HEK293 (cell line): Measurements from ENCODE around the gene SLC29A3.

Experiments
- CTCF ChIA-PET: fragments of 350-600 bp; formaldehyde crosslinking; extraction: SDS; loops from one replicate; lab custom pipeline; 2021; ENCODE audit warnings: antibody characterized with exemption; lab: Yijun Ruan, JAX
- POLR2A ChIA-PET: fragments of 300-600 bp; formaldehyde crosslinking; extraction: SDS; loops from one replicate; lab custom pipeline; 2020; ENCODE audit warnings: antibody characterized with exemption, inconsistent platforms; lab: Yijun Ruan, JAX
- H3K27ac ChIP-seq: fragments of 200-500 bp; sonication (Bioruptor generic); 2 replicates; pipeline ENCODE4 v1.5.1; 2014; ENCODE audit warnings: low read depth, low read length, control low read depth, inconsistent platforms; ENCODE audit errors: extremely low read depth
- H3K36me3 ChIP-seq, 2 experiments: fragments of 200-500 bp in 1 of 2; sonication (Bioruptor generic) in 1 of 2; 1 replicate in 1 of 2; 2 replicates in 1 of 2; pipeline ENCODE4 v1.5.1; 2014 to 2017; ENCODE audit warnings: inconsistent platforms in 2 of 2, low read length in 2 of 2; ENCODE audit not compliant: control insufficient read depth in 2 of 2, insufficient read depth in 1 of 2
- H3K4me1 ChIP-seq: fragments of 200-500 bp; sonication (Bioruptor generic); 2 replicates; pipeline ENCODE4 v1.5.1; 2014; ENCODE audit warnings: mild to moderate bottlenecking, low read length, inconsistent platforms; ENCODE audit not compliant: control insufficient read depth, insufficient read depth
- H3K4me3 ChIP-seq: 2 replicates; pipeline ENCODE4 v1.5.1; 2011; ENCODE audit warnings: low read depth, mild to moderate bottlenecking, control low read depth, low read length, moderate library complexity
- H3K9me3 ChIP-seq: fragments of 200-500 bp; sonication (Bioruptor generic); 2 replicates; pipeline ENCODE4 v1.5.1; 2014; ENCODE audit warnings: low read depth, low read length, inconsistent platforms; ENCODE audit not compliant: control insufficient read depth, insufficient read depth
- BCL11A ChIP-seq: fragments of 450-650 bp; formaldehyde crosslinking; IDR thresholded peaks from 2 replicates; pipeline ENCODE4 v1.5.1; 2016; ENCODE audit warnings: low read depth, missing biosample characterization, missing genetic modification characterization
- KLF16 ChIP-seq: fragments of 450-650 bp; formaldehyde crosslinking; IDR thresholded peaks from 2 replicates; pipeline ENCODE4 v1.5.1; 2017; ENCODE audit warnings: missing biosample characterization, missing genetic modification characterization
- PRDM10 ChIP-seq: fragments of 450-650 bp; formaldehyde crosslinking; IDR thresholded peaks from 2 replicates; pipeline ENCODE4 v1.5.1; 2016; ENCODE audit warnings: missing biosample characterization, missing genetic modification characterization
- PRDM6 ChIP-seq: fragments of 450-650 bp; formaldehyde crosslinking; IDR thresholded peaks from 2 replicates; pipeline ENCODE4 v1.5.1; 2017; ENCODE audit warnings: missing biosample characterization, missing genetic modification characterization
- WT1 ChIP-seq: fragments of 450-650 bp; formaldehyde crosslinking; IDR thresholded peaks from 2 replicates; pipeline ENCODE4 v1.5.1; 2016; ENCODE audit warnings: missing biosample characterization, missing genetic modification characterization
- ZBTB49 ChIP-seq: fragments of 450-650 bp; formaldehyde crosslinking; IDR thresholded peaks from 2 replicates; pipeline ENCODE4 v1.5.1; 2016; ENCODE audit warnings: missing biosample characterization, missing genetic modification characterization, low read depth
- ZFHX2 ChIP-seq: fragments of 450-650 bp; formaldehyde crosslinking; conservative IDR thresholded peaks from 2 replicates; pipeline ENCODE4 v1.5.1; 2016; ENCODE audit warnings: missing biosample characterization, missing genetic modification characterization
- ZNF2 ChIP-seq: fragments of 450-650 bp; formaldehyde crosslinking; IDR thresholded peaks from 2 replicates; pipeline ENCODE4 v1.5.1; 2016; ENCODE audit warnings: missing biosample characterization, missing genetic modification characterization
- ZNF23 ChIP-seq: fragments of 450-650 bp; formaldehyde crosslinking; IDR thresholded peaks from 2 replicates; pipeline ENCODE4 v1.5.1; 2016; ENCODE audit warnings: missing biosample characterization, missing genetic modification characterization, borderline replicate concordance
- ZNF266 ChIP-seq: fragments of 450-650 bp; formaldehyde crosslinking; IDR thresholded peaks from 2 replicates; pipeline ENCODE4 v1.5.1; 2016; ENCODE audit warnings: missing biosample characterization, missing genetic modification characterization, low read depth
- ZNF311 ChIP-seq: fragments of 450-650 bp; formaldehyde crosslinking; IDR thresholded peaks from 2 replicates; pipeline ENCODE4 v1.5.1; 2017; ENCODE audit warnings: missing biosample characterization, missing genetic modification characterization, borderline replicate concordance
- ZNF350 ChIP-seq: fragments of 450-650 bp; formaldehyde crosslinking; IDR thresholded peaks from 2 replicates; pipeline ENCODE4 v1.5.0; 2017; ENCODE audit warnings: missing biosample characterization, mild to moderate bottlenecking, missing genetic modification characterization
- ZNF433 ChIP-seq: fragments of 450-650 bp; formaldehyde crosslinking; IDR thresholded peaks from 2 replicates; pipeline ENCODE4 v1.5.1; 2016; ENCODE audit warnings: missing biosample characterization, missing genetic modification characterization, low read depth
- ZNF501 ChIP-seq: fragments of 450-650 bp; formaldehyde crosslinking; IDR thresholded peaks from 2 replicates; pipeline ENCODE4 v1.5.1; 2016; ENCODE audit warnings: missing biosample characterization, missing genetic modification characterization
- ZNF513 ChIP-seq: fragments of 450-650 bp; IDR thresholded peaks from 2 replicates; pipeline ENCODE4 v1.5.1; 2018; ENCODE audit warnings: missing biosample characterization, missing genetic modification characterization
- ZNF544 ChIP-seq: fragments of 450-650 bp; formaldehyde crosslinking; IDR thresholded peaks from 2 replicates; pipeline ENCODE4 v1.5.0; 2017; ENCODE audit warnings: missing biosample characterization, missing genetic modification characterization
- ZNF600 ChIP-seq: fragments of 450-650 bp; formaldehyde crosslinking; IDR thresholded peaks from 2 replicates; pipeline ENCODE4 v1.5.1; 2016; ENCODE audit warnings: missing biosample characterization, missing genetic modification characterization
- ZNF621 ChIP-seq: fragments of 450-650 bp; formaldehyde crosslinking; IDR thresholded peaks from 2 replicates; pipeline ENCODE4 v1.5.1; 2017; ENCODE audit warnings: missing biosample characterization, missing genetic modification characterization
- ZNF747 ChIP-seq: fragments of 450-650 bp; formaldehyde crosslinking; IDR thresholded peaks from 2 replicates; pipeline ENCODE4 v1.5.1; 2016; ENCODE audit warnings: missing biosample characterization, missing genetic modification characterization
- ZSCAN18 ChIP-seq: fragments of 450-650 bp; formaldehyde crosslinking; IDR thresholded peaks from 2 replicates; pipeline ENCODE4 v1.5.1; 2016; ENCODE audit warnings: missing biosample characterization, missing genetic modification characterization
- ZSCAN23 ChIP-seq: fragments of 450-650 bp; formaldehyde crosslinking; IDR thresholded peaks from 2 replicates; pipeline ENCODE4 v1.5.1; 2016; ENCODE audit warnings: missing biosample characterization, missing genetic modification characterization

Gene SLC29A3

GRCh38 chr10:71287456-71287855 is 31.6 kb upstream of the SLC29A3 start:
- Histone ChIP-seq H3K36me3 (peaks cover 3 to 97% of the 10 kb centered on the region in 2 experiments; a peak in 2 of 3 replicates), H3K4me3 (no peak overlapping the region), H3K9me3 (no peaks in the 10 kb centered on the region), H3K27ac (no peak overlapping the region), H3K4me1 (no peaks in the 10 kb centered on the region)
- POLR2A ChIA-PET, result no interaction called here
- CTCF ChIA-PET, result interaction anchor here (1.0 to 4.8 kb wide), 2 partner anchors 17 to 384 kb away, joined by 4 to 64 read pairs; no protein-coding TSS in a partner anchor
- TF ChIP-seq BCL11A (no peak), ZNF433 (tag by site-specific recombination) (no peak), ZNF23 (tag by site-specific recombination) (no peak), ZSCAN18 (tag by site-specific recombination) (no peak), PRDM6 (tag by site-specific recombination) (no peak), ZNF311 (tag by site-specific recombination) (no peak), ZNF747 (tag by site-specific recombination) (no peak), ZBTB49 (no peak), ZSCAN23 (tag by site-specific recombination) (no peak), ZNF501 (tag by site-specific recombination) (no peak), ZFHX2 (tag by site-specific recombination) (no peak), ZNF513 (tag by site-specific recombination) (no peak), ZNF2 (tag by site-specific recombination) (no peak), ZNF600 (tag by site-specific recombination) (no peak), WT1 (tag by site-specific recombination) (no peak)

- ChIA-PET POLR2A (no interaction called here), CTCF (interaction anchor here (1.3 kb wide), 1 partner anchor 15 kb away, joined by 3 read pairs; no protein-coding TSS in a partner anchor)
- peaks cover 3 to 100% of the 10 kb centered on the region in 2 experiments; a peak in 2 of 3 replicates for H3K36me3 ChIP-seq
- no peaks in the 10 kb centered on the region for H3K9me3 ChIP-seq
- no peak overlapping the region for H3K27ac ChIP-seq
- no peak overlapping the region for H3K4me3 ChIP-seq
- no peaks in the 10 kb centered on the region for H3K4me1 ChIP-seq
- TF ChIP-seq ZNF621 (tag by site-specific recombination) (no peak), ZNF544 (tag by site-specific recombination) (no peak), ZNF350 (tag by site-specific recombination) (no peak), PRDM10 (tag by site-specific recombination) (no peak), KLF16 (tag by site-specific recombination) (no peak), ZNF266 (no peak), ZNF23 (tag by site-specific recombination) (no peak)
Observed at GRCh38 chr10:71288461-71288860, 30.6 kb upstream of the SLC29A3 start.
